Hepatocyte (in vitro differentiated cells): Measurements from ENCODE around the gene TTLL9. TPM values are rescaled to one million over a fixed set of nuclear protein-coding genes. Genes with fewer than 3 reads are reported as not detected.
"Not testable (repeated sequence)": the region's sequence is repeated elsewhere in the genome, so short reads cannot be mapped to it uniquely, and the experiment has no call there.

Source experiments
- DNase-seq: peaks from one replicate; pipeline ENCODE4 v3.0.0-alpha.2; 2016; ENCODE audit warnings: low spot score
- H2AFZ ChIP-seq: fragments of 200-600 bp; sonication (generic); 2 replicates; pipeline ENCODE4 v1.6.0; 2016; ENCODE audit warnings: antibody characterized with exemption, mild to moderate bottlenecking
- H3K27ac ChIP-seq: fragments of 200-600 bp; sonication (generic); 2 replicates; pipeline ENCODE4 v1.5.1; 2016; ENCODE audit warnings: mild to moderate bottlenecking
- H3K27me3 ChIP-seq: fragments of 200-600 bp; sonication (generic); 2 replicates; pipeline ENCODE4 v1.6.1; 2016
- H3K36me3 ChIP-seq: fragments of 200-600 bp; sonication (generic); replicated peaks from 2 replicates; pipeline ENCODE4 v1.5.1; 2016; ENCODE audit warnings: low read depth; ENCODE audit not compliant: insufficient read depth
- H3K4me1 ChIP-seq: fragments of 200-600 bp; sonication (generic); 2 replicates; pipeline ENCODE4 v1.5.1; 2016; ENCODE audit warnings: mild to moderate bottlenecking, moderate library complexity; ENCODE audit not compliant: insufficient read depth
- H3K4me2 ChIP-seq: fragments of 200-600 bp; sonication (generic); 2 replicates; pipeline ENCODE4 v1.6.0; 2016
- H3K4me3 ChIP-seq: fragments of 200-600 bp; sonication (generic); 2 replicates; pipeline ENCODE4 v1.5.1; 2016; ENCODE audit warnings: mild to moderate bottlenecking
- H3K79me2 ChIP-seq: fragments of 200-600 bp; sonication (generic); 2 replicates; pipeline ENCODE4 v1.6.0; 2017; ENCODE audit warnings: mild to moderate bottlenecking
- H3K9me2 ChIP-seq: fragments of 200-600 bp; sonication (generic); replicated peaks from 2 replicates; pipeline ENCODE4 v1.6.0; 2017; ENCODE audit warnings: mild to moderate bottlenecking; ENCODE audit not compliant: insufficient read depth
- H3K9me3 ChIP-seq: fragments of 200-600 bp; sonication (generic); 2 replicates; pipeline ENCODE4 v1.5.1; 2016; ENCODE audit warnings: low read depth, mild to moderate bottlenecking
- H4K20me1 ChIP-seq: fragments of 200-600 bp; sonication (generic); 2 replicates; pipeline ENCODE4 v1.6.0; 2016; ENCODE audit warnings: mild to moderate bottlenecking; ENCODE audit not compliant: insufficient read depth, poor library complexity, severe bottlenecking
- CTCF ChIP-seq: fragments of 200-600 bp; sonication (generic); IDR thresholded peaks from 2 replicates; pipeline ENCODE4 v1.5.1; 2016; ENCODE audit warnings: antibody characterized with exemption, mild to moderate bottlenecking; ENCODE audit not compliant: poor library complexity
- EZH2 ChIP-seq: fragments of 200-600 bp; sonication (generic); IDR thresholded peaks from 2 replicates; pipeline ENCODE4 v1.6.1; 2016; ENCODE audit warnings: antibody characterized with exemption, mild to moderate bottlenecking, borderline replicate concordance
- EZH2phosphoT487 ChIP-seq: fragments of 200-600 bp; sonication (generic); IDR thresholded peaks from one replicate; pipeline ENCODE4 v1.6.1; 2018; ENCODE audit warnings: antibody characterized with exemption, mild to moderate bottlenecking, low read depth, moderate library complexity; ENCODE audit not compliant: unreplicated experiment, severe bottlenecking
- WGBS: methylation state at CpG from one replicate; pipeline ENCODE4 v1.1.6; 2016; ENCODE audit warnings: low lambda C conversion rate; ENCODE audit errors: missing lambda C conversion rate; 5-methylcytosine and 5-hydroxymethylcytosine counted together
- polyA plus RNA-seq: library from polyadenylated mRNA; unstranded; fragments of >200 nt; fragmentation: Nextera tagmentation; extraction: Ambion mirVana; gene quantifications from 2 replicates; pipeline ENCODE4 v1.2.1, GENCODE V29; 2016
- total RNA-seq: library from RNA; depleted of rRNA; stranded (reverse); fragments of >200 nt; gene quantifications from 2 replicates; pipeline ENCODE4 v1.2.3, GENCODE V29; 2014

The TTLL9 gene
- total and polyA plus RNA-seq, 2 experiments from 2014 or later, result 0.18 TPM; not detected in 1

- no peak overlapping the region for H3K4me2 ChIP-seq
- no peaks in the 10 kb centered on the region for H4K20me1 ChIP-seq
- peaks cover 21% of the 10 kb centered on the region for H3K4me1 ChIP-seq
- no peaks in the 10 kb centered on the region for H3K9me2 ChIP-seq
- no peaks in the 10 kb centered on the region for H3K9me3 ChIP-seq
- no peaks in the 10 kb centered on the region for H3K27me3 ChIP-seq
- no peaks in the 10 kb centered on the region for H3K36me3 ChIP-seq
- 72% methylated on average over 5 of the region's 5 CpGs for WGBS
- H3K4me3 ChIP-seq, result no peak overlapping the region
- no peaks in the 10 kb centered on the region for H3K79me2 ChIP-seq
- H2AFZ ChIP-seq, result no peak overlapping the region
- TF ChIP-seq EZH2, result no peak
- no peak for TF ChIP-seq CTCF
- TF ChIP-seq EZH2phosphoT487, result no peak
- no peak overlapping the region for H3K27ac ChIP-seq
- no peak for DNase-seq
These were observed 43.7 kb downstream of the TTLL9 start for GRCh38 chr20:31914170-31914569.

- Histone ChIP-seq H3K27me3 (no peaks in the 10 kb centered on the region), H2AFZ (no peak overlapping the region), H3K4me3 (no peak overlapping the region), H3K9me3 (no peaks in the 10 kb centered on the region), H4K20me1 (no peaks in the 10 kb centered on the region), H3K27ac (no peak overlapping the region), H3K4me2 (no peak overlapping the region), H3K4me1 (peaks cover 21% of the 10 kb centered on the region), H3K79me2 (no peaks in the 10 kb centered on the region), H3K9me2 (no peaks in the 10 kb centered on the region), H3K36me3 (no peaks in the 10 kb centered on the region)
- no peak for DNase-seq
- TF ChIP-seq EZH2, result no peak
- TF ChIP-seq CTCF, result no peak
- TF ChIP-seq EZH2phosphoT487, result no peak
- WGBS, result 84% methylated on average over 7 of the region's 7 CpGs
These were observed 45.3 kb downstream of the TTLL9 start for GRCh38 chr20:31915491-31916280.

- Histone ChIP-seq H3K9me2 (no peaks in the 10 kb centered on the region), H3K4me3 (no peak overlapping the region), H3K27me3 (no peaks in the 10 kb centered on the region), H2AFZ (no peak overlapping the region), H3K36me3 (no peaks in the 10 kb centered on the region), H3K4me1 (peaks cover 21% of the 10 kb centered on the region), H3K79me2 (no peaks in the 10 kb centered on the region), H3K27ac (no peak overlapping the region), H3K9me3 (no peaks in the 10 kb centered on the region), H4K20me1 (no peaks in the 10 kb centered on the region), H3K4me2 (no peak overlapping the region)
- 96% methylated on average over 4 of the region's 4 CpGs for WGBS
- TF ChIP-seq EZH2phosphoT487, result no peak
- no peak for TF ChIP-seq EZH2
- TF ChIP-seq CTCF, result no peak
- no peak for DNase-seq
These were observed 46.3 kb downstream of the TTLL9 start for GRCh38 chr20:31916708-31917107.

GRCh38 chr20:31917962-31918412, 47.6 kb downstream of the TTLL9 start:
- Histone ChIP-seq H3K4me2 (peak overlapping the region; percentile 63), H3K27ac (peak overlapping the region; percentile 60), H3K4me1 (peaks cover 21% of the 10 kb centered on the region), H2AFZ (peak overlapping the region; percentile 3)
- H3K4me3 ChIP-seq, H3K9me2 ChIP-seq, H4K20me1 ChIP-seq, H3K9me3 ChIP-seq, H3K36me3 ChIP-seq, H3K27me3 ChIP-seq, DNase-seq, H3K79me2 ChIP-seq: not testable (repeated sequence)
- WGBS, result 12% methylated on average over 7 of the region's 7 CpGs
